Activated naive CD4-positive, alpha-beta T cell treated with anti-CD3 and anti-CD28 coated beads, Interleukin-2, amount 50 U/mL, for 24 hours (primary cell): ENCODE measurements around the gene PSMD13.

Experiments used
- H3K27ac Mint-ChIP-seq: one replicate; pipeline ENCODE4 v1.8.0; 2021; ENCODE audit warnings: mild to moderate bottlenecking, mixed read lengths
- H3K27me3 Mint-ChIP-seq: one replicate; pipeline ENCODE4 v1.8.0; 2021; ENCODE audit warnings: mixed read lengths
- H3K36me3 Mint-ChIP-seq: one replicate; pipeline ENCODE4 v1.8.0; 2021; ENCODE audit warnings: mixed read lengths
- H3K4me1 Mint-ChIP-seq: one replicate; pipeline ENCODE4 v1.8.0; 2021; ENCODE audit warnings: mixed read lengths
- H3K4me3 Mint-ChIP-seq: one replicate; pipeline ENCODE4 v1.8.0; 2021; ENCODE audit warnings: mild to moderate bottlenecking, mixed read lengths
- H3K9me3 Mint-ChIP-seq: one replicate; pipeline ENCODE4 v1.8.0; 2021; ENCODE audit warnings: mixed read lengths

The PSMD13 gene

DNA sequence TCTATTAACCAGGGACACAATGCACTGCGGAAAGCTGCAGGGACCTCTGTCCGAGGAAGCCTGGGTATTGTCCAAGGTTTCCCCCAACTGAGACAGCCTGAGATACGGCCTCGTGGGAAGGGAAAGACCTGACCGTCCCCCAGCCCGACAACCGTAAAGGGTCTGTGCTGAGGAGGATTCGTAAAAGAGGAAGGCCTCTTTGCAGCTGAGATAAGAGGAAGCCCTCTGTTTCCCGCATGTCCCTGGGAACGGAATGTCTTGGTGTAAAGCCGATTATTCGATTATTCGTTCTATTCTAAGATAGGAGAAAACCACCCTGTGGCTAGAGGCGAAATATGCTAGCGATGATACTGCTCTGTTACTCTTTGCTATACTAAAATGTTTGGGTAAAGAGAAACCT, 34.8 kb upstream of the PSMD13 start:
- H3K9me3 Mint-ChIP-seq: no peaks in the 10 kb centered on the region
- no peaks in the 10 kb centered on the region for H3K27me3 Mint-ChIP-seq
- H3K36me3 Mint-ChIP-seq: peaks cover 3% of the 10 kb centered on the region
- peak overlapping the region; percentile 59 for H3K4me3 Mint-ChIP-seq
- H3K4me1 Mint-ChIP-seq: peaks cover 48% of the 10 kb centered on the region
- H3K27ac Mint-ChIP-seq: peak overlapping the region; percentile 41

- no peaks in the 10 kb centered on the region for H3K9me3 Mint-ChIP-seq
- H3K4me1 Mint-ChIP-seq: peaks cover 48% of the 10 kb centered on the region
- H3K27ac Mint-ChIP-seq: peak overlapping the region; percentile 41
- peak overlapping the region; percentile 59 for H3K4me3 Mint-ChIP-seq
- no peaks in the 10 kb centered on the region for H3K27me3 Mint-ChIP-seq
- H3K36me3 Mint-ChIP-seq: peaks cover 3% of the 10 kb centered on the region
Measured at GRCh38 chr11:202490-202889, 34.3 kb upstream of the PSMD13 start.

DNA sequence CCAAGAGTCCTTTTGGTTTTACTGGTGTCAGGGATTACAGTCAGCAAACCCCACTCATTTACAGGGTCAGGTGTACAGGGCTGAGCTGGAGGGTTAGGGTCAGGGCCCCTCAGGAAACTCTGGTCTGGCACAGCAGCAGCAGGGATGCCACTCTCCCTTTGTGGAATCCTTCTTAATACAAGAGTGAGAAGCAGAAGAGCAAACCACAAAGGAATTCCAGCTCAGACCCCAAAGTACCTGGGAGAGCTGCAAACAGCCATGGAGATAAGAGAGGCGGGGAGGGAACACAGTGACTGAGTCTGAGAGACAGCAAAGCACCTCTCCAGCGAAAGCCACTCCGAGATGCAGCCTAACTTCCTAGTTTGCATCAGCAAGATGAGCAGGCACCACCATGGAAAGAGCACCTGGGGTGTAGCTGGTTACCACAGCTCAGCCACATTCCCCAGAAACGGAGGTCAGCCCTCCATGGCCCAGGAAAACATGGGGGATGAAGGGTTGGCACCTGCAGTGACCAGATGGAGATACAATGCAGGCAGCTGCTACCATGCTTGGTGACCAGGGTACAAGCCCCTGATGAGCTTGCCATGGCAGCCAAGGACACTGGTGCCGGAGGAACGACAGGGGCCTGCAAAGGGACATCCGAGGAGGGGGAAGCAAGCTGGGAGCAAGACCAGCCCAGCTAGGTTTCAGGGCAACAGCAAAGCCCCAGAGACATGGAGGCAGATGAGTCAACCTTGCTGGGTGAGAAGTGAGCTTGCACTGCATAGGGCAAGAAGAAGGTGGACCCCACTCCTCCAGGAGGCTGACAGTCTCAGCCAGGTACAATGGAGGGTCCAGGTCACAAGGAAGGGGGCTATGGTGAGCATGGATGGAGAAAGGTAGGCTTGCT, 33.5 kb upstream of the PSMD13 start:
- peak overlapping the region; percentile 81 for H3K27ac Mint-ChIP-seq

DNA sequence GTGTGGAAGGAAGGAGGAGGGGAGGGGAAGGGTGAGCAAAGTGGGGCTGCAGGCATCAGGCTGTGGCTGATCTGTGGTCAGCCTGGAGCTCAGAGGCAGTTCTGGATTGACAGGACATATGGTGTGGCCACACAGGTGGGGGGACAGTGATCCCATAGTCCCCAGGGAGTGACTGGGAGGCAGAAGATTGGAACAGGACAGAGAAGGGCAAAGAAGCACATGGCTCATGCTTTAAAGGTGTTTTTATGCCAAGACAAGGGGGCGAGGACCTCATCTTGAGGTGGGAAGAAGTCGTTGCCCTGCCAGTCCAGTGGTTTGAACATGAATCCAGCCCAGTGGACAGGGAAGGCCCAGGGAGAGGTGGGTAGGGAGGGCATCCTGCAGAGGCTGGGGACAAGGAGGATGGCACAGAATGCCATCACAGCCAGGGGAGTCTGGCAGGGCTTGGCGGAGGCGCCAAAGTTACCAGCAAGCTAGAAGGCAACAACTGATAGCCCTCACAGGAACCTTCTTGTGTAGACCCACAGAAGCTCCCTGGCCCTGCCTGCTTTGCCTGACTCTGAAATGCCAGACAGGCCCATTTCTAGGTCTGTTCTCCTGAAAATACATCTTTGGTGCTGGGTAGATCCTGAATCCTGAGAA, 32.7 kb upstream of the PSMD13 start:
- Mint-ChIP-seq H3K4me3 (peak overlapping the region; percentile 43), H3K36me3 (peaks cover 3% of the 10 kb centered on the region), H3K9me3 (no peaks in the 10 kb centered on the region), H3K27me3 (no peaks in the 10 kb centered on the region), H3K4me1 (peaks cover 48% of the 10 kb centered on the region), H3K27ac (peak overlapping the region; percentile 81)

More for the DNA sequence above, 33.5 kb upstream of the PSMD13 start:
- Mint-ChIP-seq H3K4me3 (peak overlapping the region; percentile 57), H3K9me3 (no peaks in the 10 kb centered on the region), H3K27me3 (no peaks in the 10 kb centered on the region), H3K4me1 (peaks cover 48% of the 10 kb centered on the region), H3K36me3 (peaks cover 3% of the 10 kb centered on the region)

DNA sequence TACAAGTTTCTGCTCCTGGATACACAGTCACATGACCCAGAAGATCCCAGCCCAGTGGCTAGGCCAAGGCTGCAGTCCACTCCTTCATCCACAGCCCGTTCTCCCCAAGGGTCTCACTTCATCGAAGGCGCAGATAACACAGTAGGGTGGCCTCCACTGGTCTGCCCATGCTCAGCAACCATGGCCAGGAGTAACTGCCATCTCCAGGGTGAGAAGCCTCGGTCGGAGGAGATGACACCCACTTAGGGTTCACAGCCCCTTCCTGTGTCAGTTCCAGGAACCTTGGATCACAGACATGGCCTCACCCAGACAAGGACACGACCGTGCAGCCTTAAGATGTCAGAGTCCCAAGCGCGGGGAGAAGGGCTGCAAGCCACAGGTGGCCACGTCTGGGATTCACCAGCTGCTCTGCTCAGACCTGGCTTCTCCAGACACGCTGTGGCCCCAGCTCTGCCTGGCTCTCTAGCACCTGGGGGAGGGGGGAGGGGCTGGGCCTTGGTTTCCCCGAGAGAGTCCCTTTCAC, 32.1 kb upstream of the PSMD13 start:
- Mint-ChIP-seq H3K4me3 (no peak overlapping the region), H3K4me1 (peaks cover 49% of the 10 kb centered on the region), H3K36me3 (peaks cover 3% of the 10 kb centered on the region), H3K27me3 (no peaks in the 10 kb centered on the region), H3K9me3 (no peaks in the 10 kb centered on the region), H3K27ac (no peak overlapping the region)

GRCh38 chr11:205221-206001, 31.4 kb upstream of the PSMD13 start:
- peak overlapping the region; percentile 94 for H3K4me3 Mint-ChIP-seq
- H3K27ac Mint-ChIP-seq: peak overlapping the region; percentile 62
- peaks cover 3% of the 10 kb centered on the region for H3K36me3 Mint-ChIP-seq
- H3K4me1 Mint-ChIP-seq: peaks cover 57% of the 10 kb centered on the region
- no peaks in the 10 kb centered on the region for H3K27me3 Mint-ChIP-seq
- H3K9me3 Mint-ChIP-seq: no peaks in the 10 kb centered on the region

GRCh38 chr11:206002-206384, 30.8 kb upstream of the PSMD13 start:
- Mint-ChIP-seq H3K27ac (peak overlapping the region; percentile 96), H3K36me3 (peaks cover 3% of the 10 kb centered on the region), H3K27me3 (no peaks in the 10 kb centered on the region), H3K9me3 (no peaks in the 10 kb centered on the region), H3K4me3 (peak overlapping the region; percentile 94), H3K4me1 (peaks cover 59% of the 10 kb centered on the region)

DNA sequence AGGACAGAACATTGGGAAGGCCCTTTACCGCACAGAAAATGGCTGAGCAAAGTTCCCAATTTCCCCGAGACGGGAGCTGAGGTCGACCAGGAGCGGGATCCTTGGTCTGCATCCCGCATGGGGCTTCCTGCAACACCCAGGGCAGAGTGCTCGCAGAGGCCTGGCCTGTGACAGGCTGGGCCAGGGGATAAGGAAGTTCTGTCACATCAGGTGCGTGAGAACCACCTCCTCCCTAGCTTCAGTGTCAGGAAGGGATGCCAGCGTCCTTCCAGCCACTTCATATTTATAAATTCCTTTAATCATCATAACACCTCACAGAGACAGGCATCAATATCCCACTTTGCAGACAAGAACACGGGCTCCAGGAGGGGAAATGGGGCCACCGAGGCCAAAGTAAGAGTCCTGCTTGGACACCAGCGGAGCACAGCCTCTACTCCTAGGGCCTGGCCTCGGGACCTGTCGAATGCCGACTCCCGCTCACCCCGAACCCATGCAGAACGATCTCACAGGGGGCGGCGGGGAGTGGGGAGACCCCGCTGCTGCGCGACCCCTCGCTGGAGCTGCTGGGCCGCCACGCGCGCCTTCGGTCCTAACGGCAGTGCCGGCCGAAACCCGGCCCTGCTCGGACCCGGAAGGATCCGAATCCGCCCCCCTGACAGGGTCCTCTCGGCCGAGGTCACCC, 30.1 kb upstream of the PSMD13 start:
- Mint-ChIP-seq H3K4me1 (peaks cover 59% of the 10 kb centered on the region), H3K36me3 (peaks cover 5% of the 10 kb centered on the region), H3K4me3 (peak overlapping the region; percentile 94), H3K9me3 (no peaks in the 10 kb centered on the region), H3K27me3 (no peaks in the 10 kb centered on the region), H3K27ac (peak overlapping the region; percentile 96)

DNA sequence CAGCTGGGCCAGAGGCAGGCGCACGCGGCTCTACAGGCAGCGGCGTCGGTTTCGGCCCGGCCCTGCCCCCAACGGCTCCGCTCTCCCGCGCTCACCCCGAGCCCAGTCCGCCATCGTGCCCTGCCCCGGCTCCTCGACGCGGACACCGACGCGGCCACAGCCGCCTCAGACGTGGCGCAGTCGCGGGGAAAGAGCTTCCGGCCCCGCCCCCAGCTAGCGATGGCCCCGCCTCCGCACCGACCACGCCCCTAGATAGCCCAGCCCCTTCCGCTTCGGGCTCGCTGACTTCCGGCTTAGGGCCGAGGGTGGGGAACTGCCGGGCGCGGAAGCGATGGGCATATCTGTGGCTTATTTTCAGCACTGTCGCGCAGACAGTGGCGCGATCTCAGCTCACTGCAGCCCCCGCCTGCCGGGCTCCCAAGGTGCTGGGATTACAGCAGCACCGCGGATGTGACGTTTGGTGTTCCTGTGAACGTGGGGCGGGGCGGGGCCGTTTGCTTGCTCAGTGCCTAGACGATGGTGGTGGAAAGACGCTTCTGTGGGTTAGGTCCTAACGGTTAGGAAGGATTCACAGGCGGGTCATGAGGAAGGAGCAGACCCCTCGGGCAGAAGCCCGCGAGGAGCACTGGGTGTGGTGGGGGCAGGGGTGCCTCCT, 29.4 kb upstream of the PSMD13 start, which contains the start of the genes BET1L and RIC8A:
Gene BET1L (minus strand): TSS at position 192 of the 655 bp plus-strand sequence. CDS start 78 bp downstream, at position 114.
Gene RIC8A (plus strand): TSS at position 501 of the 655 bp plus-strand sequence. CDS start 1,147 bp downstream, outside the sequence.
- Mint-ChIP-seq H3K4me1 (peaks cover 52% of the 10 kb centered on the region), H3K4me3 (peak within 1 kb of the TSS; percentile 94), H3K36me3 (peaks cover 5% of the 10 kb centered on the region), H3K27ac (peak within 1 kb of the TSS; percentile 96), H3K9me3 (no peaks in the 10 kb centered on the region), H3K27me3 (no peaks in the 10 kb centered on the region)

- no peaks in the 10 kb centered on the region for H3K9me3 Mint-ChIP-seq
- H3K4me3 Mint-ChIP-seq: peak overlapping the region; percentile 94
- H3K27me3 Mint-ChIP-seq: no peaks in the 10 kb centered on the region
- peaks cover 5% of the 10 kb centered on the region for H3K36me3 Mint-ChIP-seq
- peaks cover 47% of the 10 kb centered on the region for H3K4me1 Mint-ChIP-seq
- H3K27ac Mint-ChIP-seq: peak overlapping the region; percentile 95
Measured at GRCh38 chr11:207863-208180, 29.0 kb upstream of the PSMD13 start.

DNA sequence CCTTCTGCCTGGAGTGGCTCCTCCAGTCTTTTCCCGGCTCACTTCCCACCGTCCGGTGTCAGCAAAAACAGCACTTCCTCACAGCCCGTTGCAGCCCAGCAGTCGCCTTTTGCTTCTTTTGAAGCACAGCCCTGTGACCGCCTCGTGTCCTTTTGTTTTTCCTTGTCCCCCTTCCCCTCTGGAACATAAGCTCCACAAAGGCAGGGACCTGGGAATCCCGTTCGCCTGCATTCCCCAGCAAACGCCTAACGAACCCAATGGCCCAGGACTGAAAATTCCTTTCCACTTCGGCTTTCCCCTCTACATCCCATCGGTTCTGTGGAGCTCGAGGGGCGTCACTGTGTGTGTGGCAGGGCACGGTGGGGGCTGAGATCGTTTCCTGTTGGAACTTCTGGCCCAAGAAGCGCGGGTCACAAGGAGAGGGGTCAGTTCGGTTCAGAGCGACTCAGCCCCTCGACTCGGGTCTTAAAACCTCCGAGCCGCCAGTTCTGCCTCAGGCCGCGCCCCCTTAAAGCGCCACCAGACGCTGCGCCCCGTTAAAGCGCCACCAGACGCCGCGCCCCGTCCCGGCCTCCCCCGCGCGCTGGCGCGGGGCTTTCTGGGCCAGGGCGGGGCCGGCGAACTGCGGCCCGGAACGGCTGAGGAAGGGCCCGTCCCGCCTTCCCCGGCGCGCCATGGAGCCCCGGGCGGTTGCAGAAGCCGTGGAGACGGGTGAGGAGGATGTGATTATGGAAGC, 28.4 kb upstream of the PSMD13 start:
- Mint-ChIP-seq H3K27ac (peak overlapping the region; percentile 95), H3K9me3 (no peaks in the 10 kb centered on the region), H3K4me3 (peak overlapping the region; percentile 94), H3K36me3 (peaks cover 5% of the 10 kb centered on the region), H3K4me1 (peaks cover 42% of the 10 kb centered on the region), H3K27me3 (no peaks in the 10 kb centered on the region)

GRCh38 chr11:208917-209260, 27.9 kb upstream of the PSMD13 start:
- Mint-ChIP-seq H3K4me1 (peaks cover 36% of the 10 kb centered on the region), H3K4me3 (peak overlapping the region; percentile 94), H3K36me3 (peaks cover 3% of the 10 kb centered on the region), H3K27me3 (no peaks in the 10 kb centered on the region), H3K27ac (peak overlapping the region; percentile 84), H3K9me3 (no peaks in the 10 kb centered on the region)

DNA sequence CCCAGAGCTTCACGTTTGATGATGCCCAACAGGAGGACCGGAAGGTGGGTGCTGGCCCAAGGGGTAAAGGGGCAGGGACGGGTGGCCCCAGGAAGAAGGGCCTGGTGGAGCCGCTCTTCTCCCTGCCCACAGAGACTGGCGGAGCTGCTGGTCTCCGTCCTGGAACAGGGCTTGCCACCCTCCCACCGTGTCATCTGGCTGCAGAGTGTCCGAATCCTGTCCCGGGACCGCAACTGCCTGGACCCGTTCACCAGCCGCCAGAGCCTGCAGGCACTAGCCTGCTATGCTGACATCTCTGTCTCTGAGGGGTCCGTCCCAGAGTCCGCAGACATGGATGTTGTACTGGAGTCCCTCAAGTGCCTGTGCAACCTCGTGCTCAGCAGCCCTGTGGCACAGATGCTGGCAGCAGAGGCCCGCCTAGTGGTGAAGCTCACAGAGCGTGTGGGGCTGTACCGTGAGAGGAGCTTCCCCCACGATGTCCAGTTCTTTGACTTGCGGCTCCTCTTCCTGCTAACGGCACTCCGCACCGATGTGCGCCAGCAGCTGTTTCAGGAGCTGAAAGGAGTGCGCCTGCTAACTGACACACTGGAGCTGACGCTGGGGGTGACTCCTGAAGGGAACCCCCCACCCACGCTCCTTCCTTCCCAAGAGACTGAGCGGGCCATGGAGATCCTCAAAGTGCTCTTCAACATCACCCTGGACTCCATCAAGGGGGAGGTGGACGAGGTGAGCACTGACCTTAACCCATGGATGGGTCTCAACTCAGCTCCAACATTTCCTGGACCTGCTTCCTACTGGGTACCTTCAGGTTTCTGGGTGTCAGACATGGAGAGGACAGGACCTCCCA, 27.3 kb upstream of the PSMD13 start:
- peaks cover 30% of the 10 kb centered on the region for H3K4me1 Mint-ChIP-seq
- peak overlapping the region; percentile 84 for H3K27ac Mint-ChIP-seq
- no peaks in the 10 kb centered on the region for H3K27me3 Mint-ChIP-seq
- peaks cover 3% of the 10 kb centered on the region for H3K36me3 Mint-ChIP-seq
- H3K9me3 Mint-ChIP-seq: no peaks in the 10 kb centered on the region
- H3K4me3 Mint-ChIP-seq: peak overlapping the region; percentile 94
